ENCODE data around the gene SMG5. TPM values are rescaled to one million over a fixed set of nuclear protein-coding genes. Genes with fewer than 3 reads are reported as not detected.

Gene SMG5
- polyA plus RNA-seq, 1 donor from 2014 or later = 57.3 TPM

- H3K79me2 ChIP-seq (replicated peaks; ENCODE audit: insufficient read depth, low read length) = no peaks in the 10 kb centered on the region
- H3K4me3 ChIP-seq (ENCODE audit: low read length) = no peak overlapping the region
- H3K9ac ChIP-seq (ENCODE audit: low read length) = no peak overlapping the region
- no peaks in the 10 kb centered on the region for H3K9me2 ChIP-seq (ENCODE audit: insufficient read depth, low read length)
- no peak overlapping the region for H3K27ac ChIP-seq (ENCODE audit: low read length)
- no peaks in the 10 kb centered on the region for H3K36me3 ChIP-seq (ENCODE audit: insufficient read depth, low read length)
- no peaks in the 10 kb centered on the region for H3K9me3 ChIP-seq (ENCODE audit: low read length)
- H2AFZ ChIP-seq (ENCODE audit: low read depth, low read length) = no peak overlapping the region
- H4K20me1 ChIP-seq (ENCODE audit: insufficient read depth) = no peaks in the 10 kb centered on the region
- H3F3A ChIP-seq (ENCODE audit: insufficient read depth, low read length, poor library complexity, severe bottlenecking) = no peaks in the 10 kb centered on the region
- no peak overlapping the region for H3K4me2 ChIP-seq (ENCODE audit: low read length)
- no peak for TF ChIP-seq EZH2 (IDR thresholded peaks at IDR 0.05; ENCODE audit: borderline replicate concordance, insufficient read depth, low read length, poor library complexity, severe bottlenecking)
- no peak for TF ChIP-seq MXI1 (conservative IDR thresholded peaks at IDR 0.05; ENCODE audit: poor library complexity, severe bottlenecking)
- TF ChIP-seq REST (IDR thresholded peaks at IDR 0.05; ENCODE audit: borderline replicate concordance) = no peak
- TF ChIP-seq EP300 (conservative IDR thresholded peaks at IDR 0.05; ENCODE audit: poor library complexity, severe bottlenecking) = no peak
- no peak for TF ChIP-seq RAD21 (conservative IDR thresholded peaks at IDR 0.05)
- no peak for TF ChIP-seq TAF1 (IDR thresholded peaks at IDR 0.05; ENCODE audit: low read depth)
- no peak for TF ChIP-seq SMC3 (conservative IDR thresholded peaks at IDR 0.05; ENCODE audit: poor library complexity)
- TF ChIP-seq, protein P1, sequence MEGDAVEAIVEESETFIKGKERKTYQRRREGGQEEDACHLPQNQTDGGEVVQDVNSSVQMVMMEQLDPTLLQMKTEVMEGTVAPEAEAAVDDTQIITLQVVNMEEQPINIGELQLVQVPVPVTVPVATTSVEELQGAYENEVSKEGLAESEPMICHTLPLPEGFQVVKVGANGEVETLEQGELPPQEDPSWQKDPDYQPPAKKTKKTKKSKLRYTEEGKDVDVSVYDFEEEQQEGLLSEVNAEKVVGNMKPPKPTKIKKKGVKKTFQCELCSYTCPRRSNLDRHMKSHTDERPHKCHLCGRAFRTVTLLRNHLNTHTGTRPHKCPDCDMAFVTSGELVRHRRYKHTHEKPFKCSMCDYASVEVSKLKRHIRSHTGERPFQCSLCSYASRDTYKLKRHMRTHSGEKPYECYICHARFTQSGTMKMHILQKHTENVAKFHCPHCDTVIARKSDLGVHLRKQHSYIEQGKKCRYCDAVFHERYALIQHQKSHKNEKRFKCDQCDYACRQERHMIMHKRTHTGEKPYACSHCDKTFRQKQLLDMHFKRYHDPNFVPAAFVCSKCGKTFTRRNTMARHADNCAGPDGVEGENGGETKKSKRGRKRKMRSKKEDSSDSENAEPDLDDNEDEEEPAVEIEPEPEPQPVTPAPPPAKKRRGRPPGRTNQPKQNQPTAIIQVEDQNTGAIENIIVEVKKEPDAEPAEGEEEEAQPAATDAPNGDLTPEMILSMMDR (IDR thresholded peaks at IDR 0.05; ENCODE audit: poor library complexity, severe bottlenecking) = no peak
- no peak for TF ChIP-seq POLR2AphosphoS5 (IDR thresholded peaks at IDR 0.05)
- no peaks in the 10 kb centered on the region for H3K27me3 ChIP-seq (ENCODE audit: insufficient read depth, low read depth, low read length)
These were observed 56.5 kb downstream of the SMG5 start for GRCh38 chr1:156226116-156226538.

DNA sequence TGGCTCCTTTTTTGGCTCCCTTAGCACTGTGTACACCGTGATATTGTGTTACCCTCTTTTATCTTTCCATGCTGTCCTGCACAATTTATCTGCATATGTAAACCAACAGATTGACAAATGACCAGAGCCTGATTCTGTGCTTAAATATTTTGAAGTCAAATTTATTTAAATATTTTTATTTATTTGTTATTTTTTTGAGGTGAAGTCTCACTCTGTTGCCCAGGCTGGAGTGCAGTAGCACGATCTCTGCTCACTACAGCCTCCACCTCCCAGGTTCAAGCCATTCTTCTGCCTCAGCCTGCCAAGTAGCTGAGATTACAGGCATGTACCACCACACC is 57.0 kb downstream of the SMG5 start:
- Histone ChIP-seq H3K9me2 (ENCODE audit: insufficient read depth, low read length) (no peaks in the 10 kb centered on the region), H3K79me2 (replicated peaks; ENCODE audit: insufficient read depth, low read length) (no peaks in the 10 kb centered on the region), H3F3A (ENCODE audit: insufficient read depth, low read length, poor library complexity, severe bottlenecking) (no peaks in the 10 kb centered on the region), H3K27ac (ENCODE audit: low read length) (no peak overlapping the region), H3K9me3 (ENCODE audit: low read length) (no peaks in the 10 kb centered on the region), H3K27me3 (ENCODE audit: insufficient read depth, low read depth, low read length) (no peaks in the 10 kb centered on the region), H2AFZ (ENCODE audit: low read depth, low read length) (no peak overlapping the region), H3K4me3 (ENCODE audit: low read length) (no peak overlapping the region), H3K36me3 (ENCODE audit: insufficient read depth, low read length) (no peaks in the 10 kb centered on the region), H4K20me1 (ENCODE audit: insufficient read depth) (no peaks in the 10 kb centered on the region), H3K9ac (ENCODE audit: low read length) (no peak overlapping the region), H3K4me2 (ENCODE audit: low read length) (no peak overlapping the region)
- no peak for TF ChIP-seq MXI1 (conservative IDR thresholded peaks at IDR 0.05; ENCODE audit: poor library complexity, severe bottlenecking)
- TF ChIP-seq RAD21 (conservative IDR thresholded peaks at IDR 0.05) = no peak
- TF ChIP-seq SMC3 (conservative IDR thresholded peaks at IDR 0.05; ENCODE audit: poor library complexity) = no peak
- no peak for TF ChIP-seq EZH2 (IDR thresholded peaks at IDR 0.05; ENCODE audit: borderline replicate concordance, insufficient read depth, low read length, poor library complexity, severe bottlenecking)
- TF ChIP-seq EP300 (conservative IDR thresholded peaks at IDR 0.05; ENCODE audit: poor library complexity, severe bottlenecking) = no peak
- no peak for TF ChIP-seq TAF1 (IDR thresholded peaks at IDR 0.05; ENCODE audit: low read depth)
- TF ChIP-seq POLR2AphosphoS5 (IDR thresholded peaks at IDR 0.05) = no peak

Data from neural cell (in vitro differentiated cells).